ENCODE data around the gene CLPTM1.
"Not testable (repeated sequence)": the region's sequence is repeated elsewhere in the genome, so short reads cannot be mapped to it uniquely, and the experiment has no call there.

CLPTM1 gene

GRCh38 chr19:44986389-44986788, 31.2 kb downstream of the CLPTM1 start:
- DNase-seq = no peak

GRCh38 chr19:44987148-44987675, 32.0 kb downstream of the CLPTM1 start:
- DNase-seq = no peak

- DNase-seq = no peak
Observed at GRCh38 chr19:44988273-44988672, 33.1 kb downstream of the CLPTM1 start.

- peak; percentile 70 for DNase-seq
Observed at GRCh38 chr19:44988896-44989556, 33.8 kb downstream of the CLPTM1 start.

- no peak for DNase-seq
Observed at GRCh38 chr19:44990459-44990858, 35.3 kb downstream of the CLPTM1 start.

GRCh38 chr19:44990966-44991365, 35.8 kb downstream of the CLPTM1 start:
- no peak for DNase-seq

GRCh38 chr19:44992336-44993163, 37.4 kb downstream of the CLPTM1 start:
- no peak for DNase-seq

- DNase-seq = no peak
Observed at GRCh38 chr19:44993526-44993925, 38.3 kb downstream of the CLPTM1 start.

- DNase-seq = no peak
Observed at GRCh38 chr19:44993926-44994537, 38.9 kb downstream of the CLPTM1 start.

- no peak for DNase-seq
Observed at GRCh38 chr19:44998025-44998424, 42.8 kb downstream of the CLPTM1 start.

- not testable (repeated sequence) for DNase-seq
Observed at GRCh38 chr19:44999131-44999925, 44.1 kb downstream of the CLPTM1 start.

- DNase-seq = not testable (repeated sequence)
Observed at GRCh38 chr19:45000665-45001064, 45.5 kb downstream of the CLPTM1 start.

- DNase-seq = peak; percentile 97
Observed at GRCh38 chr19:45001087-45001739, 46.0 kb downstream of the CLPTM1 start, which contains the start of gene RELB. RELB (plus strand) TSS chr19:45001464; CDS start chr19:45001580, 116 bp downstream.

GRCh38 chr19:45003485-45003884, 48.3 kb downstream of the CLPTM1 start:
- no peak for DNase-seq

- no peak for DNase-seq
Observed at GRCh38 chr19:45005787-45006186, 50.6 kb downstream of the CLPTM1 start.

- DNase-seq = no peak
Observed at GRCh38 chr19:45008552-45008951, 53.4 kb downstream of the CLPTM1 start.

- DNase-seq = no peak
Observed at GRCh38 chr19:45009625-45010255, 54.6 kb downstream of the CLPTM1 start.

- no peak for DNase-seq
Observed at GRCh38 chr19:45010306-45010705, 55.1 kb downstream of the CLPTM1 start.

- no peak for DNase-seq
Observed at GRCh38 chr19:45011959-45012358, 56.8 kb downstream of the CLPTM1 start.

GRCh38 chr19:45016388-45017314, 61.5 kb downstream of the CLPTM1 start:
- peak; percentile 67 for DNase-seq

Data from activated CD4-positive, alpha-beta T cell treated with anti-CD3 and anti-CD28 coated beads, Interleukin-2, amount 50 U/mL, for 1 hour (primary cell).